GM18498 (cell line): ENCODE results near the gene DUSP22.

Experiments used
- ATAC-seq: cut with Tn5 transposase; IDR thresholded peaks from one replicate; pipeline ENCODE4 v1.9.1; 2021; ENCODE audit warnings: mild to moderate bottlenecking, moderate library complexity; ENCODE audit not compliant: unreplicated experiment

Gene DUSP22

DNA sequence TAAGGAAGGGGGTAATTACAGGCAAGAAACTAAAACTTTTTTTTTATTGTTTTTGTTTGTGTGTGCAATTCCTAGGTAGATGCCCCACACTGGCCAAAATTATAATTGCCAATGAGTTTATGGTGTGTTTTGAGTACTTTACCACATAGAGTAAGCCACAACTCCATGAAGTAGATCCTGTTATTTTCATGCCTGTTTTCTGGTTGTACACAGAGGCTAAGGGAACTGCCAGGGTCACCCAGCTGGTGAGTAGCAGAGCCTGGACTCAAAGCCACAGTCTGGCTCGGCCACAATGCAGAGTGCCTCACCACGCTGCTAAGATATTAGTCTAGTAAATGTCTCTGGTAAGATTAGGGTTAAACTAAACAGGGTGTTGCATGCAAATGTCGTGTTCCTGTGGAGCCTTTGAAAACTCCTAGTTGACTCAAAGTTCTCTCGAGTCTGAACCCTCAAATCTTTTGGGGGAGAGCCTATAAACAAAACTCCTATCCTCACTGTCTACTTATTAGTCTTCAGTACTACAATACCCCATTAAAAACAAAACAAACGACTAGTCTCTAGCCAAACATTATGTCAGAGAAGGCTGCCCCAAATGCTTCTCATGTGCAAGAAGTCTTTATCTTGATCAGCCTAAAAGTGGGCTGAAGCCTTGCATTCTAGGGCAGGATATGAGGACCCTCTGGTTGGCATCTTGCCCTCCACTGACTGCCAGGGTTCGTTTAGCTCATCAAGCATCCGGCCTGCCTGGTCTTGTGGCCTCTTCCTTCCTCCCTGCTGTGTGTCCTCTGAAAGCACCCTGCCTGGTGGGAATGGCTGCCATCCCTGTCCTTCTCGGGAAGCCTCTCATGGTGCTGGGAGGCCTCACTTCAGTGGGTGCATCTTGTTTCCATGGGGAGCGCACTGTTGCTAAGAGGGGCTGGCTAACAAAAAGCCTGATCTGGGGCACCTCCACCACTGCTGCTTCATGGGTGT lies 4.2 kb downstream of the DUSP22 start:
- peak; percentile 19 for ATAC-seq

GRCh38 chr6:297571-298232 lies 5.4 kb downstream of the DUSP22 start:
- ATAC-seq: no peak

DNA sequence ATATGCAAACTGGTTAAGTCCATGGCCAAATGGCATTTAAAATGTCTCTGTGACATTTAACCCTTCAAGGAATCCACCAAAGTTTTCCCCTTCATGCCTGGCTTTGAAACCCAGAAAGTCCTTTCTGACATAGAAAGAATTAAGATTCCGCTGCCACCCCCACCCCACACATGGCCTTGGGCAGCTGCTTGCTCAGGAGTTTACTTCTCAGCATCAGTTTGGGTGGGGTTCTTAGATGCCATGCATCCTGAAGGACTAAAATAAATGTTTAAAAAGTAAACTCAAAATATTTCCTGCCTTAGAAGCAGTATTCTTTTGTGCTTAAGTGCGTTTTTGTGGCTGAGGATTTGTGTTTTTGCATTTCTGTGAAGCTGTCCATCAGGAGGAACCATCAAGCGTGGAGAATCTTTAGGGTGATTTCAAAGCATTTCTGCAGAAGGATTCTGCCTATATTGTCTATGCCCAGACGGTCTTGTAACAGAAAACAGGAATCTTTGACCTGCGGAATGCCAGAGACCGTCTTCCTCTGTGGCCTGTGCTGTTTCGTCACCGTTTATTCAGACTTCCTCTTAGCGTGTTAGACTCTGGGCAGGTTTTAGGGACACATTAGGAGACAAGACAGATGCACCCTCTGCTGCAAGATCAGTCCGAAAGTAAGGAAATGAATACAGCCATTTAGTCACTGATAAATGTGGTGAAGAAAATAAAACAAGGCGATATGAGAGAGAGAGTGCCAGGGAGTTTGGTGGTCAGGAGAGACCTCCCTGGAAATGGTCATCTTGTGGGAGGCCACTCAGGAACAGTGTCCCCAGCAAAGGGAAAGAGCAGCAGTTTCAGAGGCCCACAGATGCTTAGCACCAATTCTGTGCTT lies 6.2 kb downstream of the DUSP22 start:
- peak; percentile 28 for ATAC-seq

GRCh38 chr6:299104-299980 lies 7.1 kb downstream of the DUSP22 start:
- ATAC-seq: no peak

GRCh38 chr6:300026-300425 lies 7.7 kb downstream of the DUSP22 start:
- no peak for ATAC-seq

DNA sequence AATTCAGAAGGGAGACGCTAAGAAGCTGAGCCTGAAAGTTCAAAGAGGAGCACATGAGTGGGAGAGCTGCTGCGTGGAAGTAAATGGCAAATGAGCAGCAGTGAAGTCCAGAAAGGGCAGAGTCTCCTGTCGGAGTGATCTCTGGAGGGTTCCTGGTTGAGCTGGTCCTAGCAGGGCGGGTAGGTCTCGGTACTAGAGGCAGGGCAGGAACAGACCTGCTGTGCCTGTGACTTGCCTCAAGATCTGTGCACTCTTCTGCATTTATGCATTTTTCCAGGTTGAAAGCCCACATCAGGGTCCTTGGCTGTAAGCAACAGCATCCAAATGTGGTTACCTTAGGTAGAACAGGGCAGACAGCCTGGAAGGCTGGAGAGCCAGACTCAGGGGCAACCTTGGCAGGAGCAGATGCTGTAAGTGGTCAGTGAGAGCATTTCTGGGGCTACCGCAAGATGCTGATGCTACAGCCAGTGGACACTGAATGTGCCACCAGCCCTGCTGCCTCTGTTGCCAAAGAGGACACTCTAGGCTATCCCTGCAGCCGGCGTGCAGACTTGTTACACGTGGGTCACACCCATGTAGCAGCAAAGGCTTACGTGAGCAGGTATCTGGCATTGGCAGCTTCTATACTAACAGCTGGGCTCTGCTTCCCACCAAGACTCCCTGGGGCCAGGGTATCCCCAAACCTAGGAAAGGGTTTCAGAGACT lies 8.4 kb downstream of the DUSP22 start:
- ATAC-seq: no peak

DNA sequence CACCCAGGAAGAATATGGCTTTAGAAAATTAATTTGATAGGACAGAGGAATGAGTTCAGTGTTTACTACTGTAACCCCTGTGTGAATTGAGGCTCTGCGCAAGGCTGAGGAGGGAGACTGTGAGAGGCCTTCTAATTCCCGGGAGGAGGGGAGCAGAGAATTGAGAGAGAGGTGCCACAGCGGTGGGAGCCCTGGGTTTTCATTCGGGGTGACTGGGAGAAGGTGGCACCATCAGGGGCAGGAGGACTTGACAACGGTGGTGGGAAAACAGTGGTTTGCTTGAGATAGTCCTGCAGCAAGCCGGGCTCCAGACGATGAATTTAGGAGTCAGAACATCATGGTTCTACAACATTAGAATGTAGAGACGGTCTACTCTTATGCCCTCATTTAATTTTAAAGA lies 9.2 kb downstream of the DUSP22 start:
- ATAC-seq: no peak

- ATAC-seq: no peak
Measured at GRCh38 chr6:301929-302705, 9.8 kb downstream of the DUSP22 start.

DNA sequence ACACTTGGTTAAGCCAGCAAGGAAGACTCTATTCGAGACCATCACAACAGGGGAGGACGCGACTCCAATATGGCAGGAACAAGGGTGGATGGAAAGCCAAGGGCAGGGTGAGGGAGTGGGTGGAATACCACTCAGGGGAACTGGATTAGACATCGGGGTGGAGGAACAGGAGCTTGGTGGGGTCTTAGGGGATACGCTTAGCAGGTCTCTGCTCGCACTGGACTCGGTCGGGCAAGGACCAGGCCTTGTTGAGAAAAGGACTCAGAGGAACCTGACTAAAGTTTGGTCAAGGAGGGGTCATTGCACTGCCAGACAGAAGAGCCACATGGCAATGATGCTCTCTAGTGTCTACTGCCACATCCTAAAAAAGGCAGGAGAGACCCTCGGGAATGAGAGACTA lies 10.5 kb downstream of the DUSP22 start:
- no peak for ATAC-seq

- ATAC-seq: no peak
Measured at GRCh38 chr6:303263-303662, 11.0 kb downstream of the DUSP22 start.

GRCh38 chr6:303948-304558 lies 11.8 kb downstream of the DUSP22 start:
- ATAC-seq: no peak

- no peak for ATAC-seq
Measured at GRCh38 chr6:304833-305370, 12.6 kb downstream of the DUSP22 start.

DNA sequence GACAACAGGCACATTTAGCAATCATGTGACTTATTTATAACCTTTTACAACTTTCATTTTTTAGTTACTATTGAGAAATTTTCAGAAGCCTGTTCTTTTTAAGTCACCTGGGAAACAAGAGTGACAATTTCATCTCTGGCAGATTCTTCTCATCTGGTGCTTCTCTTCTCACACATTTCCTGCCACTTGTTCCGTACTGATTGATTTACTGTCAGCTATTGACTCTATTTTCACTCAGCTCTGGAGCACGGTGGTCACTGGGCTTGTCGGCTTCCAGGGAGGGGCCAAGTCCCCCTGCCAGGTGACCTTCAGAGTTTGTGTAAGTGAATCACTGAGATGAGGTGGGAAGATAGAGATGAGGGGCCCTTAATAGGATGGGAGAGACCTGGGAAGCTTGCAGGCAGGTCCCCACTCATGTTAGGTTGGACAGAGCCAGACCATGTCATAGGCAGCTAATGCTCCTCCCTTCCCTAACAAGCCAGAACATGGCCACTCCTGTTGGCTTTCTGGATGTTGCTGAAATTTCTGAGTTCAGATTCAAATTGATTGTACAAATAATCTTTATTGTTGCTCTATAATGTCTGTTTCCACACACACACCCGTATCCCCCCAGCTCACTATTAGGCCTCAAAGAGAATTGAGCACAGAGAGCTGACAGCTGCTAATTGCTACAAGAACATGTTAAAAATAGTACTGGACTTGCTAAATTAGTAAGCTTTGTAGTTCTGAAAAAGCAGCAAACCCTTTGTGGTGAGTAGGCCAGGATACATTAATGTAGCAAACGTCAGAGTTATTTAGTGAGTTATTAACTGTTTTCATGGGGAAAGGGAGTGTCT lies 13.3 kb downstream of the DUSP22 start:
- peak; percentile 85 for ATAC-seq

- ATAC-seq: no peak
Measured at GRCh38 chr6:306641-307061, 14.4 kb downstream of the DUSP22 start.

DNA sequence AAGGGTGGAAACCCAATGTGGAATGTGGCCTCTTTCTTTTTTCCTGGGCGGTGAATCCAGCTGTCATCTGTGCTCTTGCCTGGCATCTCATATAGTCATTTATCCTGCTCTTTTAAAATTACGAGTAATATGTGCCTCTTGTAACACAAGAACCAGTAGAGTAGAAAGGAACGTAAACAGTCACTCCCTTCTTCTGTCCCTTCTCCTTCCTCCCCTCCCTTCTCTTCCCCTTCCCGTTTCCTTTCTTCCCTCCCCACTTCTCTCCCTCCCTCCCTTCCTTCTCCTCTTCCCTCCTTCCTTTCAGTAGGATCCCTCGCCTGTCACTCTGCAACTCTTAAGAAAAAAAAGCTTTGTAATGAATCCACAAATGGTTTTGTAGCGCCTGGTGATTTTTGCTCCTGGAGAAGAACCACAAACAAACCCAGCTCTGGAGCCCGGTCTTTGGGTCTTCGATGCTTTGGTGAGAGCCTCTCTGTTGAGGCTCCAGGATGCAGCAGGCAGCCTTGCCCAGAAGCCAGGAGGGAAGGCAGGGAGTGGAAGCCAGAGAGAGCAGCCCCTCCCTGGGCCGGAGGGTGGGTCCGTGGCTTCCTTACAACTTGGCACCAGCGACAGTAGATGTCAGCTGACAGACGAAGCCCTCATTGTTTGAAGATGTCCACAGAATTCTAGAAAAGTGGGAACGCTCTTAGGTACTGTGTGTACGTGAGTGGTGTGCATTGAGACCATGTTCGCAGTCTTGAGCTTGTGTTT lies 15.0 kb downstream of the DUSP22 start:
- no peak for ATAC-seq

GRCh38 chr6:307874-308273 lies 15.6 kb downstream of the DUSP22 start:
- ATAC-seq: no peak

DNA sequence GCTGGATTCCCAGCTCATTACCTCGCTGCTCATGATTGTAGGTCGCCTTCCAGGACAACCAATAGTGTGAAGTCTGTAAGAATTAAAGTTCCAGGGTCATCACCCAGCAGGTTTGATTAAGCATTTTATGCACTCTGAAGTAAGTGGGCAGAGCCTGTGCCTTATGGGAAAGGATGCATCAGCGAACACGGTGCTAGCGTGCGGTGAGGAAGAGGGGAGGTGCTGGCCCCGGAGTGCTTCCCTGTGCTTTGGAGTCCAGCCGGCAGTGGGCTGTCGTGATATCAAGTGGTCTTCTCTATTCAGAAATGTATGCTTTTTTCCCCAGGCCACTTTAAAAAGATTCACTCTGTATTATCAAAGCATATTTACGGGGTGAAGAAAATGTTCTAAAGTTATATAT lies 16.0 kb downstream of the DUSP22 start:
- no peak for ATAC-seq
